Stimulated activated CD8-positive, alpha-beta memory T cell treated with anti-CD3 and anti-CD28 coated beads, Interleukin-15, amount 100 ng/mL, for 24 hours (primary cell): ENCODE results near the gene MTCH1.

ENCODE experiments used
- DNase-seq: peaks from one replicate; pipeline ENCODE4 v3.0.0-alpha.2; 2020; ENCODE audit warnings: low read depth

MTCH1 gene

GRCh38 chr6:36926708-36927513 is 59.1 kb downstream of the MTCH1 start:
- DNase-seq: no peak

- no peak for DNase-seq
Measured at GRCh38 chr6:36925809-36926208, 60.2 kb downstream of the MTCH1 start.

GRCh38 chr6:36924778-36925374 is 61.1 kb downstream of the MTCH1 start:
- DNase-seq: no peak

GRCh38 chr6:36924131-36924530 is 61.9 kb downstream of the MTCH1 start:
- DNase-seq: no peak

GRCh38 chr6:36920546-36920945 is 65.5 kb downstream of the MTCH1 start:
- DNase-seq: no peak

- DNase-seq: no peak
Measured at GRCh38 chr6:36920049-36920448, 65.9 kb downstream of the MTCH1 start.
